Measurements from ENCODE around the gene ANGPT4. TPM values are rescaled to one million over a fixed set of nuclear protein-coding genes. Genes with fewer than 3 reads are reported as not detected.

ANGPT4 gene
- total RNA-seq, 3 donors from 2014 or later: not detected

DNA sequence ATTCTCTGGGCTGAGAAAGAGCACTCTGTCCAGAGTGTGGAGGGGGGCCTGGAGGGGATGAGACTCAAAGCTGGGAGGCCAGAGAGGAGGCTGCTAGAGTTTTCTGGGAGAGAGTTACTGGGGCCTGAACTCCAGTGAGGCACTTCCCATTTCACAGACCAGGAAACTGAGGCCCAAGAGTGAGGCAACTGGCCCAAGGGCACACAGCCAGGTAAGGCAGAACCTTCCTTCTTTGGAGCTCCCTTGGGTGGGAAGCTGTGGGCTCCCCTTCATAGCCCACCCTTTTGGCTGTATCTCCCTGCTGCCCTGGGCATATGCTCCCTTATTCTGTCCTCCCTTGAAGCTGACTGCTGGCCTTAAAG lies 34.4 kb downstream of the ANGPT4 start:
- Mint-ChIP-seq H3K4me3 (peak overlapping the region; percentile 47), H3K36me3 (ENCODE audit: insufficient read depth) (no peaks in the 10 kb centered on the region), H3K9me3 (no peaks in the 10 kb centered on the region), H3K27me3 (ENCODE audit: low read depth) (peaks cover 11% of the 10 kb centered on the region), H3K4me1 (ENCODE audit: low read depth) (peaks cover 10% of the 10 kb centered on the region)
- ATAC-seq (no peak), DNase-seq (no peak)

DNA sequence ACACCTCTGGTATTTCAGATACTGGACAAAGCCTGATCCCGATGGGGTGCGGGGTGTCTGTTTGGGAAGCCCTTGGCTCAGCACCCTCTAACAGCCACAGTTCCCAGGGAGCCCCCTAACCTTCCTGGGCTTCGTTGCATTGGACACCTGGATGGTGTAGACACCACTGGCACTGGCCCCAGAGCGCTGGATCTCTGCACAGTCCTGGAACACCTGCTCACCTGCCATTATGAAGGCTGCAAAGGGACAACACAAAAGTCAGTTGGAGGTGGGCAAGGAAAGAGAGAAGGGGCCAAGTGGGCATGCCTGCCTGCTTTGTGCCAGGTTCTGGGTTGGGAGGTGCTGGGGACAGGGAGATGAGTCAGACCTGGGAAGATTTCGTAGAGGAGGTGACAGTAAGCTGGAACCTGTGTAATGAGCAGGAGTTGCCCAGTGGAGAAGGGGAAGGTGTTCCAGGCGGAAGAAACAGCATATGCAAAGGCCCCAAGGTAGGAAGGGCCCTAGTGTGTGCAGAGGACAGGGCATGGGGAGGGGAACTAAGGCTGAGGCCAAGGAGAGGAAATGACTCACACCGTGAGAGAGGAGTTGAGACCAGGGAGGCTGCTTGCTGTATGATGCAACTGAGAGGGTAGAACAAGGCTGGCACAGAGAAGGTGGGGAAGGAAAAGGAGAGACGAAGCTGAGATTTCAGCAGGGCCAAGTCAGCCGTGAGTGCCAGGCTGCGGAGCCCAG lies 34.9 kb downstream of the ANGPT4 start:
- Mint-ChIP-seq H3K4me1 (ENCODE audit: low read depth) (peaks cover 10% of the 10 kb centered on the region), H3K9me3 (no peaks in the 10 kb centered on the region), H3K4me3 (peak overlapping the region; percentile 47), H3K36me3 (ENCODE audit: insufficient read depth) (no peaks in the 10 kb centered on the region), H3K27me3 (ENCODE audit: low read depth) (peaks cover 11% of the 10 kb centered on the region)
- DNase-seq (no peak), ATAC-seq (peak; percentile 74 to 75)

DNA sequence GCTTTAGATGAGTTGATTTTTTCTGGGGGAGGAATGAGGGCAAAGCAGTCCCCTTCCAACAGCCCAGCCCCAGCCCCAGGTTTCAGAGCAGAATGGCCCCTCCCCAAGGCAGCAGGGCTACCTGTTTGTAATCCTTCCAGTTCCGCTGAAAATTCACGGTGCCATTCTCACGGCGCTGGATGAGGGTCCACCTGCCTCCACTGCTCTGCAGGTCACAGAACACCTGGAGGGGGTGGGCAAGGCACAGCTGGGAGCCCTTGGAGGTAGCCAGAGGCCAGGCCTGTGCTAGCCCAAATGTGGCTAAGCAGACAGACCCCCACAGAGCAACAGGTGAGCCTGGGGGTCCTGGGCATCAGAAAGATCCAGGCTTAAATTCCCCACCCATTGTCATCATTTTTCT lies 36.5 kb downstream of the ANGPT4 start:
- H3K4me3 Mint-ChIP-seq: no peak overlapping the region
- H3K27me3 Mint-ChIP-seq (ENCODE audit: low read depth): peaks cover 4% of the 10 kb centered on the region
- no peaks in the 10 kb centered on the region for H3K36me3 Mint-ChIP-seq (ENCODE audit: insufficient read depth)
- H3K4me1 Mint-ChIP-seq (ENCODE audit: low read depth): peaks cover 8% of the 10 kb centered on the region
- ATAC-seq (no peak), DNase-seq (no peak)
- no peaks in the 10 kb centered on the region for H3K9me3 Mint-ChIP-seq

DNA sequence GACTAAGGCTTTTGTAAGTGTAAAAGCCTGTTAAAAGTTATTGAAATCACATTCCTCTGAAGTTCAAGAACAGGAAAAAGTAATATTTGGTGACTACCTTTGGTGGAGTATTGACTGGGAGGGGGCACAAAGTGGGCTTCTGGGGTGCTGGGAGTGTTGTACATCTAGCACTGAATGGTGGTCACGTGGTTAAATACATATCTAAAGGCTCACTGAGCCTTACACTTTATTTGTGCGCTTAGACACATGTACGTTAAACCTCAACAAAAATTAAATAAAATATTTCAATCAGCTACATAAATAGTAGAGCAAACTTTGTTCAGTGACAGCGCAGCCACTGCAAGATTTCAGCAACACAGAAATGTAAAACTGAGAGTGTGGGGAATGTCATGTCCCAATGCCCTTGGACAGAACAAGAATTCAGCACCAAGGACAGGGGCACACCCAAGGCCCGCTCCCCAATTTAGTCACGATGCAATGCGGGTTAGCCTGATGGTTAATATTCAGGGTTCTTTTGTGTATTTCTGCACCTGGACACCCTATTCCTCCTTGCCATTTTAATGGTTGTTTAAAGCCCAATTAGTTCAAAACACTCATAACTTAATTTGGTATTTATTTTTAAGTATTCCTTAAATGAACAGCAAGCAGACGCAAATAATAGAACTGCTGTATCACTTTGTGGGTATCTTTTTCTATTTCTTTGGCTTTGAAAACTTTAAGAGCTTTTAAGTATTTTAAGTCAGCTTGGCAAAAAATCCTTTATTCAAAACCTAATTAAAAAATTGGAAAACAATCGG lies 37.4 kb downstream of the ANGPT4 start:
- Mint-ChIP-seq H3K4me1 (ENCODE audit: low read depth) (peaks cover 8% of the 10 kb centered on the region), H3K4me3 (no peak overlapping the region), H3K36me3 (ENCODE audit: insufficient read depth) (no peaks in the 10 kb centered on the region), H3K27me3 (ENCODE audit: low read depth) (no peaks in the 10 kb centered on the region), H3K9me3 (no peaks in the 10 kb centered on the region)
- ATAC-seq (no peak), DNase-seq (no peak)

DNA sequence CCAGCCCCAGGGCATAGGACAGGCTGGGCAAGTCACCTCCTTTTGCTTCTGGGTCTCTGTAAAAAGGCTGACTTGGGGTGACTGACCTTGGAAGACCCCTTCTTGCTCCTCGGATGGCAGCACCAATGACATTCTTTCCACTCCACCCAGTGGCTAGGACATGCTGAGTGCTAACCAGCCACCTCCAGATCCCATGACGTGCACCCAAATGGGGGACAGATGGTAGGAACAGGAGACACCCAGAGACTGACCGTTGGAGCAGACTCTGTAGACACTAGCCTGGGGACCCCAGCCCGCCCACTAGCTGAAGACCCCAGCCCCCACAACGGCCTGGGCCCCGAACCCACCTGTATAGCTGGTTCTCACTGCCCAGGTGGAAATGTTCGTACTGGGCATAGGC lies 38.3 kb downstream of the ANGPT4 start:
- no peak for ATAC-seq
- H3K4me1 Mint-ChIP-seq (ENCODE audit: low read depth): peaks cover 8% of the 10 kb centered on the region

DNA sequence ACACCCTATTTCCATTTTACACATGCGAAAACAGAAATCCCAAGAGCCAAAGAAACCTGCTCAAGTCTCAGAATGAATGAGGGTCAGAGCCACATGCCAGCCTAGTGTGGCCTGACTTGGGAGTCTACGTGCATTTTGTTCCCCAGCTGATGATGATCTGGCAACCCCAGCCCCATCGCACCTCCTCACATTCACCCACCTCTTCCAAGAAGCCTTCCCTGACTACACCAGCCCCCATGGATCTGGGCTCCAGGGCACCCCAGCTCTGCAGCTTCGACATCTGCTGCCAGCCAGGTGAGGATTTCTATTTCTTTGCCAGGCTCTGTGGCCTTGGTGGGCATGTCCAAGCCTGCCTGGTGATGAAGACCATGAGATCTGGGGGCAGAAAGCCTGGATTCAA lies 41.0 kb downstream of the ANGPT4 start:
- Mint-ChIP-seq H3K9me3 (no peaks in the 10 kb centered on the region), H3K36me3 (ENCODE audit: insufficient read depth) (no peaks in the 10 kb centered on the region), H3K4me3 (no peak overlapping the region), H3K27me3 (ENCODE audit: low read depth) (no peaks in the 10 kb centered on the region), H3K4me1 (ENCODE audit: low read depth) (no peaks in the 10 kb centered on the region)
- no peak for ATAC-seq
- DNase-seq: no peak

More for the DNA sequence above, 38.3 kb downstream of the ANGPT4 start:
- Mint-ChIP-seq H3K36me3 (ENCODE audit: insufficient read depth) (no peaks in the 10 kb centered on the region), H3K9me3 (no peaks in the 10 kb centered on the region), H3K27me3 (ENCODE audit: low read depth) (no peaks in the 10 kb centered on the region), H3K4me3 (no peak overlapping the region)
- no peak for DNase-seq

DNA sequence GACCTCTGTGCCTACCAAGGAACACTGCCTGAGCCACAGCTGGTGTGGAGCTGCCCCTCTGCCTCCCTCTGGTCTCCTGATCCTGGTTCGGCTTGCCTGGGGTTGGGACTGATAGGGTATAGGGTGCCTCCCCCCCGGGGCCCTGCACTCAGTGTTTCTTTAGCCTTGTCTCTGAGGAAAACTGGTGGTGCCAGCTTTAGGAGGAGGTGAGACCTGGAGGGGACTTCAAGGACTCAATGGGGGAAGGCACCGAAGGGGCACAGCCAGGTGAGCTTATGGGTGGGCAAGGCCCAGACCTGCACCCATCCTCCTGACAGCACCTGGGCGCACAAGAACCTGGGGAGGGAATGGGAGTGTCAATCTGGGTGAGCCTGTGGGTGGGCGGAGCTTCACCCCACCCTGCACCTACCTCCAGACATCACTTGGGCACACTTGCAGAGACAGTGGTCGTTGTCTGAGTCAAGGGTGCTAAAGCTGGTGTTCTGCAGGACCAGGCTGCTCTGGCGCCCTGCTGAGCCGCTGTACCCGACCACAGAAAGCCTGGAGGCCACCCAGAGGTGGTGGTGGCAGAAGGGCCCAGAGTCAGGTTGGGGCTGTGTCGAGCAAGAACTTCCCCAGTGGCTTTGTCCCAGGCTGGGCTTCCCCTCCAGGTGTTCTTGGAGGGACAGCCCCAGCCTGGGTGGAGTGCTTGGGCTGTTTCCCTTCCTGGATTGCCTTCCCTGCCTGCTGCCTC lies 42.1 kb downstream of the ANGPT4 start:
- Mint-ChIP-seq H3K4me3 (no peak overlapping the region), H3K27me3 (ENCODE audit: low read depth) (no peaks in the 10 kb centered on the region), H3K4me1 (ENCODE audit: low read depth) (no peaks in the 10 kb centered on the region), H3K36me3 (ENCODE audit: insufficient read depth) (no peaks in the 10 kb centered on the region), H3K9me3 (no peaks in the 10 kb centered on the region)
- DNase-seq: no peak
- ATAC-seq: no peak

DNA sequence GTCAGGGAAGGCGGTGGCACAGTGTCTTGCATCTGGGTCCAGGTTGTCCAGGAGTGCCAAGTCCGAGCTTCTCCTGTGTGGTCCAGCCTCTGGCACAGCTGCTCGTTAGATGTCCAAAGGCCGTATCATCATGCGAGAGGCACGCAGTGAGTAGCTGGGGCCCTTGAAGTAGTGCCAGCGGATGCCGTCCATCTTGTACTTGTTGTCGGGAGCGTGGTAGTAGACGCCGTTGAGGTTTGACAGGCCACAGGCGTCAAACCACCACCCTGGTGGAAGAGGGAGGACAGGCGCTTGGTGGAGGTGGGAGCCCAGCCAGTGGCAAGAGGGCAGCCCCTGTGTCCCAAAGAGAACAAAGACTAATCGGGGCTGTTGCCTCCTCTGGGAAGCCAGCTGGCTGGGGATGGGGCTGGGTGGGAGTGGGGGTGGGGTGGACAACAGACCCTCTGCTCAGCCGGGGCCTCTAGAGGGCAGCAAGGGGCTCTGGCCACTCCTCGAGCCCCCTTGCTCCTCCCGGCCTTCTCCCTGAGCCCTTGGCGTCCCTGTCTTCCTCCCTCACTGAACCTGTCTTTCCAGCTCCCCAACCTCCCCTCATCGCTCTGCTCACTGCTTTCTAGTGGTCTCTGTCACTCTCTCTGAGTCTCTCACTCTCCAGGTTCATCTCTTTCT lies 43.1 kb downstream of the ANGPT4 start:
- no peaks in the 10 kb centered on the region for H3K4me1 Mint-ChIP-seq (ENCODE audit: low read depth)
- no peak for ATAC-seq

DNA sequence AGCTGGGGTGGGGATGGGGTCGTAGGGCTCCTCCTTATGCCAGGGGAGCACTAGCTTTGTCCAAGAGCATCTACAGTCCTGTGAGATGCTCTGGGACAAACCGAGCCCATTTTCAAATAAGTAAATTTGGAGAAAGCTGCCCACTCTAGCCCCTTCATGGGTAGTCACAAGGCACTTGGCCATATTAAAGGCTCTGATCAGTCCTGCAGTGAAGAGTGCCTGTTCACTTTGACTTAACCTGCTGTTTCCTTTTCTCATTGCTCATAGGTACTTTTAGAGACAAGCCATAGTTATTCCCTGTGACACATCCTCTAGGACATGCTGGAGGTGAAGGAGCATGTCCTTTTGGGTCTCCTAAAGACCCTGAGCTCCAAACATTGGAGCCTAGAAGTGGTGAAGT lies 44.2 kb downstream of the ANGPT4 start:
- Mint-ChIP-seq H3K4me3 (no peak overlapping the region), H3K4me1 (ENCODE audit: low read depth) (no peaks in the 10 kb centered on the region), H3K36me3 (ENCODE audit: insufficient read depth) (no peaks in the 10 kb centered on the region), H3K9me3 (no peaks in the 10 kb centered on the region), H3K27me3 (ENCODE audit: low read depth) (no peaks in the 10 kb centered on the region)
- no peak for ATAC-seq
- no peak for DNase-seq

More for the DNA sequence above, 43.1 kb downstream of the ANGPT4 start:
- H3K36me3 Mint-ChIP-seq (ENCODE audit: insufficient read depth): no peaks in the 10 kb centered on the region
- H3K27me3 Mint-ChIP-seq (ENCODE audit: low read depth): no peaks in the 10 kb centered on the region
- H3K4me3 Mint-ChIP-seq: no peak overlapping the region
- DNase-seq: no peak
- H3K9me3 Mint-ChIP-seq: no peaks in the 10 kb centered on the region

DNA sequence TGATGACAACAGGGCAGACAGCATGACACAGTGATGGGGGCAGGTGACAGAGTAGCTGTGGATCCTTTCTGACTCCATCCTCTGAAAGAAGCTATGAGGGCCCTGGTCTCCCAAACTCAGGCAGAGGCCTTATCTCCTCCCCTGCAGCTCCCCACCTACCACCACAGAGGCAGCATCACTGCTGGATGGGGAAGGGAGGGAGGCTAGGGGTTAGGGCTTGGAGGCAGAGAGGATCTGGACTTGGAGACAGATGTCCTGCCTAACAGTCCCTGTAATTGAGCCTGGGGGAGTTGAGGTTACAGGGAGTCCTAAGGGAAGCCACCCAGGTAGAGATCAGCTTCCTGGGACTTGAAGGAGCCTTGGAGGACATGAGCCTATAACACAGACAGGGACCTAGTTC lies 44.7 kb downstream of the ANGPT4 start:
- Mint-ChIP-seq H3K36me3 (ENCODE audit: insufficient read depth) (no peaks in the 10 kb centered on the region), H3K9me3 (no peaks in the 10 kb centered on the region), H3K27me3 (ENCODE audit: low read depth) (no peaks in the 10 kb centered on the region), H3K4me3 (no peak overlapping the region), H3K4me1 (ENCODE audit: low read depth) (no peaks in the 10 kb centered on the region)
- DNase-seq (no peak), ATAC-seq (no peak)

DNA sequence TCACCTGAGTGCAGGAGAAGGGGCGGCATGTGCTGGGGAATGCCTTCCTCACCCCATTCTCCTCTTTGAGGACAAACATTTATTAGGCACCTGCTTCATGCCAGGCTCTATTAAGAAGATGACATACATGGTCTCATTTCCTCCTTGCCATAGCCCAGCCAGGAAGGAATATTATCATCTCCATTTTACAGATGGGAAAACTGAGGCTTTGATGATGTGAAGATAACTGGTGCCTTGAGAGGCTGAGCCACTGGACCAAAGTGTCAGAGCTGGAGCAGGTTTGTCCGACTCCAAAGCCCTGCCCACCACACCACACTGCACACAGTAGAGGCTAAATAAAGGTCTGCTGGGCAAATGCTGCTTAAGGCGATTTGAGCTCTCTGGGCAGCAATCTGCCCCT lies 45.4 kb downstream of the ANGPT4 start:
- Mint-ChIP-seq H3K9me3 (no peaks in the 10 kb centered on the region), H3K36me3 (ENCODE audit: insufficient read depth) (no peaks in the 10 kb centered on the region), H3K4me3 (no peak overlapping the region), H3K4me1 (ENCODE audit: low read depth) (no peaks in the 10 kb centered on the region), H3K27me3 (ENCODE audit: low read depth) (no peaks in the 10 kb centered on the region)
- no peak for ATAC-seq
- no peak for DNase-seq

DNA sequence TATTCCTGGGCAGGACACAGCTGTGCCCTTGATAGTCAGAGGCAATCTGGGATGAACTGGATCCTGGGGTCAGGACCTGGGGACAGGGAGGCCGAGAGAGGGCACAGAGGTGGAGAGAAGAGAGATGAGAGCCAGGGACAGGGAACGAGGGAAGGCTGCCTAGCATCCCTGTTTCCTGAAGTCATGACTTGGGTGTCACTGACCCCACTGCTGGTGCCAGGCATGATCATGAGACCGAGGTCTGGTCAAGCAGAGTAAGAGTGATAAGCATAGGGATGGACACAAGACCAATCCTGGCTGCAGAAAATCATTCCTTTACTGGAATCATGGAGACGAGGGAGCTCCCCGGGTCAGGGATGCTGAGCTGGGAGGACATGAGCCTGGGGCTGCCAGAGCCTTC lies 46.5 kb downstream of the ANGPT4 start:
- DNase-seq (no peak), ATAC-seq (no peak)
- Mint-ChIP-seq H3K36me3 (ENCODE audit: insufficient read depth) (no peaks in the 10 kb centered on the region), H3K4me3 (no peak overlapping the region), H3K27me3 (ENCODE audit: low read depth) (no peaks in the 10 kb centered on the region), H3K4me1 (ENCODE audit: low read depth) (no peaks in the 10 kb centered on the region), H3K9me3 (no peaks in the 10 kb centered on the region)

DNA sequence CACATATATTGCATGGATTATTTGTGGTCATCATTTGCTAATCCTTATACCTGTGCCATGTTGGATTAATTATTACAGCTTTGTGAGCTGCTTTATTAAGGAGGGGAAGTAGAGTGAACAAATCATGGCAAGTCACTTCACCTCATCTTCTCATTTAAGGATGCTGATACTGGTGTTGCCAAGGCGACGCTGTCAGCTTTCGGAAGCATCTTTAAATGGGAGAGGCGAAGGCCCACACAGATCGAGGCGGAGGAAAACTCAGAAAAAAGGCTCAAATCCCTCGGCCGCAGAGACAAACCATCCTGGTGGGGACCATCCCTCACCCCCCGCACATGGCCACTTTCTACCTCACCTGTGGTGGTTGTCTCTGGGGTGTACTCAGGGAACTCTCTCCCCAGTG lies 47.9 kb downstream of the ANGPT4 start:
- Mint-ChIP-seq H3K9me3 (no peaks in the 10 kb centered on the region), H3K4me3 (no peak overlapping the region), H3K36me3 (ENCODE audit: insufficient read depth) (no peaks in the 10 kb centered on the region), H3K4me1 (ENCODE audit: low read depth) (no peaks in the 10 kb centered on the region), H3K27me3 (ENCODE audit: low read depth) (no peaks in the 10 kb centered on the region)
- no peak for DNase-seq
- no peak for ATAC-seq

DNA sequence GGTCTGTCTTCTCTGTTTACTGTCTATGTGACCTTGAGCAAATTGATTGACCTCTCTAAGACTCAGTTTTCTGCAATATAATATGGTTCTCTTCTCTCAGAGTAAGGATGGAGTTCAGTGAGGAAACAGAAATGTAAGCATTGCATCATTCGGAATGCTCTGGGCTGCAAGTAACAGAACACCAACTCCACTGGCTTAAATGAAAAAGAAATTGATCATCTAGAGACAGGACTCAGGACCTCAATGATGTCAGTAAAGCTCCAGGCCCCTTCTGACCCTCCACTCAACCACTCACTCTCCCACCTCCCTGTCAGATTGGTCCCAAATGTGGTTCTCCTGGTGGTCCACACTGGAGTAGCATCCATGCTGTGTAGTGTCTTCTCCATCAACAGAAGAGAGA lies 50.7 kb downstream of the ANGPT4 start:
- DNase-seq (no peak), ATAC-seq (no peak)
- Mint-ChIP-seq H3K36me3 (ENCODE audit: insufficient read depth) (no peaks in the 10 kb centered on the region), H3K9me3 (no peaks in the 10 kb centered on the region), H3K4me1 (ENCODE audit: low read depth) (no peaks in the 10 kb centered on the region), H3K27me3 (ENCODE audit: low read depth) (no peaks in the 10 kb centered on the region), H3K4me3 (no peak overlapping the region)

Measured in activated T-cell treated with anti-CD3 and anti-CD28 coated beads, Interleukin-2, amount 50 U/mL, for 4 hours (primary cell).